ENCODE measurements around the gene PRRC1. TPM values are rescaled to one million over a fixed set of nuclear protein-coding genes. Genes with fewer than 3 reads are reported as not detected.
A peak's percentile ranks its signal among the peaks of the same experiment; 100 is the strongest.
"Not testable (repeated sequence)": the region's sequence is repeated elsewhere in the genome, so short reads cannot be mapped to it uniquely, and the experiment has no call there.

Gene PRRC1
- total RNA-seq, 2 experiments from 2014 or later, result 37.9 to 41.0 TPM

DNA sequence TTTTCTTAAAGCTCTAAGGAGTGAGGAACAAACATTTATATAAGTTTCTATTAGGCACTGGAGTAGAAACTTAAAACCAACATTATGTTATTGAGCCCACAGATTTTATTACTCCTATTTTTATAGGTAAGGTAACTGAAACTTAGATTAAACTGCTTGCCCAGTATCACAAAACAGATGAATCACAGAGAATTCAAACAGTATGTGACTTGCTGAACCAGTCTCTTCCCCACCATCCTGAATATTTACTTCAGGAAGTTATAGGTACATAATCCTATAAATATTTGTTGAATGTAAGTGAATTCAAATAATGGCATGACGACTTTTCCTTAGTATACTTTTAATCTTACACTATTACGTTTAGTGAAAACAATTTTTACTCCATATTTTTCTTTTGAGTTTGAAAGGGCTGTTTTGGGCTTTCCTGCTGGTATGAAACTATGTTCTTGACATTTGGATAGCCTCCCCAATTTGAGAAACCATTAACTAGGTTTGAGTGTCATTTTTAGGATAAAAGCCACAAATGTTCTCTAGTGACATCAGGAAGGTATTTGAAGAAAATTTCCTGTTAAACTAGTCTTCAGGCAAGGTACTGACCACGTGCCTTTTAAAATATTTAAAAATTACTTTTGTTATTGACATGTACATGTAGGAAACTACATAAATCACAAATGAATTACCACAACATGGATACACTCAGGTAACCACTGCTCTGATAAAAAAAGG is 39.3 kb downstream of the PRRC1 start:
- no peaks in the 10 kb centered on the region for H3K9me3 Mint-ChIP-seq
- no peak overlapping the region for H3K27ac Mint-ChIP-seq
- no peak overlapping the region for H3K4me3 Mint-ChIP-seq
- ATAC-seq (ENCODE audit: low read depth), result no peak
- POLR2A ChIA-PET, result no interaction called here
- DNase-seq, result no peak
- peaks cover 10% of the 10 kb centered on the region for H3K36me3 Mint-ChIP-seq
- no peaks in the 10 kb centered on the region for H3K4me1 Mint-ChIP-seq
- H3K27me3 Mint-ChIP-seq, result peaks cover under 1% of the 10 kb centered on the region

DNA sequence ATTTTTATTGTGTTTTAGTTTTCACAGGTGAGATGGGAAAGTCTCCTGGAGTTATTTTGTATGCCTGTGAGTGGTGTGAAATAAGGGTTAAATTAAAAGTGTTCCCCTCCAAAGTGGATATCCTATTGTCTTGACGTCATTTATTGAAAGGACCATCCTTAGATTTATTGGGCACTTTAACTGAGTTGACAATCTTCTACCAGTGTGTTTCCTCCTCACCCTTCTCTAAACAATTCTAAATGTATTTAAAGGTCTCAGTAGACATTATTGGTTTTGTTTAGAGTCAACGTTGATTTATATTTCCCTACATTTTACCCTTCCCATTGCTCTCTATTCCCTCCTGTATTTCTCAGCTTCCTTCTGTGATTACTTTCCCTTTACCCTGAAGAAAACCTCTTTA is 40.8 kb downstream of the PRRC1 start:
- Mint-ChIP-seq H3K27ac (no peak overlapping the region), H3K36me3 (peaks cover 10% of the 10 kb centered on the region)
- DNase-seq, result no peak

DNA sequence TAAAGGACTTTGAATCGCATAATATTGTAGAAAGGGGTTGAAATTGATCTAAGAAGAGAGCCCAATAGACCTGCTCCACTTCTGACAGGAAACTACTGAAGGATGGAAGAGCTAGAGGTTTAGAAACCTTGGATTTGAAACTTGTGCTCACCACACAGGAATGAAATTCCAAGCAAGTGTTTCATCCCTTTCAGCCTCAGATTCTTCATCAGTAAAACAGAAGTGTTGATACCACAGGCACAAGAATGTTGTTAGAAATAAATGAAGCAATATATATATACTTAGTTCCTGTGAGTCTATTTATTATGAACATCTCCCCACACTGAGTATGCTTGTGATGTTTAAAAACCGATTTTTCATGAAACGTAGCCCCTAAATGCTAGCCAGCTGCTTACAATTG is 43.8 kb downstream of the PRRC1 start:
- H3K27me3 Mint-ChIP-seq, result peaks cover 8% of the 10 kb centered on the region
- POLR2A ChIA-PET, result interaction anchor here (0.5 kb wide), 2 partner anchors 43 to 70 kb away, joined by 3 read pairs; no protein-coding TSS in a partner anchor
- H3K9me3 Mint-ChIP-seq, result no peaks in the 10 kb centered on the region
- ATAC-seq (ENCODE audit: low read depth), result no peak
- DNase-seq, result no peak
- no peak overlapping the region for H3K4me3 Mint-ChIP-seq
- peaks cover 4% of the 10 kb centered on the region for H3K4me1 Mint-ChIP-seq
- H3K36me3 Mint-ChIP-seq, result no peaks in the 10 kb centered on the region
- H3K27ac Mint-ChIP-seq, result no peak overlapping the region

More for the DNA sequence above, 40.8 kb downstream of the PRRC1 start:
- Mint-ChIP-seq H3K27me3 (peaks cover 6% of the 10 kb centered on the region), H3K9me3 (no peaks in the 10 kb centered on the region), H3K4me1 (no peaks in the 10 kb centered on the region), H3K4me3 (no peak overlapping the region)
- POLR2A ChIA-PET, result no interaction called here
- no peak for ATAC-seq (ENCODE audit: low read depth)

DNA sequence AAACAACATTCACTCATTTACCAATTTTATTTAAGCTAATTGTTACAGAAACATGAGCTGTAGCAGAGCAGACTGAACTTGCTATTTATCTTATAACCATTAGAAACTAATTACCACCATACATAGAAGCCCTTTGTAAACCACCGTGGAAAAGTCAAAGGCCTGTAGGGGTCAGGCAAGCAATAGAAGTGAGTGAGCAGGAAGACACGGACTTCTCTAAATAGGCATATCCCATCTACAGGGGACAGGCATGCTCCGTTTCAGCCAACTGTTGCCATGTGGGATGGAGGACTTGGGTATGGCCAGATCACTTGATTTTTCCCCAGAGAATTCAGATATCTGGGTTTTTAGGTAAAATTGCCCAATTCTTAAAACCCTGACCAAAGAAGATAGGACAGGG is 44.8 kb downstream of the PRRC1 start:
- DNase-seq, result no peak
- H3K36me3 Mint-ChIP-seq, result no peaks in the 10 kb centered on the region
- H3K9me3 Mint-ChIP-seq, result no peaks in the 10 kb centered on the region
- ATAC-seq (ENCODE audit: low read depth), result no peak
- POLR2A ChIA-PET, result no interaction called here
- no peak overlapping the region for H3K27ac Mint-ChIP-seq
- peaks cover 11% of the 10 kb centered on the region for H3K27me3 Mint-ChIP-seq
- H3K4me1 Mint-ChIP-seq, result peaks cover 5% of the 10 kb centered on the region
- H3K4me3 Mint-ChIP-seq, result no peak overlapping the region

DNA sequence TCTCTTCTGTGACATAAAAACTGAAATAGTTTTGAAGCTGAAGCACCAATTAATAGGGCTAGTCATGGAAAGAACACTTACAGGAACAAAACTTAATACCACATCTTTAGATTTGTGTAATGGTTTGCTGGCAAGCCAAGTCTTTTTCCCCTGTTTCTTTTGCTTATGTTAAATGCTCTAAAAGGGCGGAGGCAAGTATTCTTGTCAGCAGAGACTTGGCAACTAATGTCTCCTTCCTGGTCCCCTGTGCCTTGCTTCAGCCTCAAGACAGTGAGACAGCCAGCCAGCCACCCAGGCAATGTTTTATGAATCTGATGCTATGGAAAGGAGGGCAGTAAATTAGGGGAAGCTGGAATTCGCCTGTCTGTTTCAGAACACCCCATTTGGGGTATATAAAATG is 45.7 kb downstream of the PRRC1 start:
- Mint-ChIP-seq H3K27me3 (peaks cover 11% of the 10 kb centered on the region), H3K27ac (no peak overlapping the region), H3K36me3 (no peaks in the 10 kb centered on the region), H3K9me3 (no peaks in the 10 kb centered on the region), H3K4me3 (no peak overlapping the region), H3K4me1 (peaks cover 12% of the 10 kb centered on the region)
- DNase-seq (no peak), ATAC-seq (ENCODE audit: low read depth) (no peak)
- POLR2A ChIA-PET, result no interaction called here

DNA sequence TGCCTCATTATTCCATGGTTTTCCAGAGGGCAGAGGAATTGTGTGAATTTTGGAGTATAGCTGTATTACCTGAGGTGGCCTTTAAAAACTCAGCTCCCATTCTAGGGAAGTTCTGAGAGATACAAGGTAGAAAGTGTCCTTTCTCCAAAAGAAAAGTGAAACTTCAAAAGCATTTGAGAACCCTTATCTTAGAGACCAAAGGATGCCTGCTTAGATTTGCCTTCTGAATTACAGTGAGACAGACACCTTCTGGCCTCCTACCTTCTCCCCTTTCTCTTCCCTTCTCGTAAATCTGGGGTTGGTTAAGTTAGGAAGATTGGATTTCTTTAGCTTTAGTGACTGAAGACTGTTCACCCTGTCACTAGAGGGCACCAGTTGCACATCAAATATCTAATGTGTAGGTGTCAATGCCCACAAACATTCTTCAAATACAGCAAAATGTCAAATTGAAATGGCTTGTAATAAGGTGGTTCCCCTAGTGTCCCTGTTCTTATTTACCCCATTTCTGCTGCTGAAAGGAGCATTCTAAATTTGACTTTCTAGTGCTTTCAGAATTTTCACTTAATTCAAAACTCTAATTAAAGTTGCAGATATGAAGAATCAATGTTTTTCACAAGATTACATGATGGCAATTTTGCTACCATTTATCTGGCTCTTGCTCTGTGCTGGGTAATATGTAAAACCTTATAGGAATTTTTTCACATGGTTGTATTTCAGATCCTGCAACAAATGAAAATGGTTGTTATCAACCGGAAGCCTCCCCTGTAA is 46.7 kb downstream of the PRRC1 start:
- no peaks in the 10 kb centered on the region for H3K36me3 Mint-ChIP-seq
- H3K4me3 Mint-ChIP-seq, result no peak overlapping the region
- peak; percentile 66 for ATAC-seq (ENCODE audit: low read depth)
- DNase-seq, result no peak
- H3K27me3 Mint-ChIP-seq, result peaks cover 11% of the 10 kb centered on the region
- POLR2A ChIA-PET, result no interaction called here
- H3K27ac Mint-ChIP-seq, result no peak overlapping the region
- H3K4me1 Mint-ChIP-seq, result peaks cover 13% of the 10 kb centered on the region
- no peaks in the 10 kb centered on the region for H3K9me3 Mint-ChIP-seq

DNA sequence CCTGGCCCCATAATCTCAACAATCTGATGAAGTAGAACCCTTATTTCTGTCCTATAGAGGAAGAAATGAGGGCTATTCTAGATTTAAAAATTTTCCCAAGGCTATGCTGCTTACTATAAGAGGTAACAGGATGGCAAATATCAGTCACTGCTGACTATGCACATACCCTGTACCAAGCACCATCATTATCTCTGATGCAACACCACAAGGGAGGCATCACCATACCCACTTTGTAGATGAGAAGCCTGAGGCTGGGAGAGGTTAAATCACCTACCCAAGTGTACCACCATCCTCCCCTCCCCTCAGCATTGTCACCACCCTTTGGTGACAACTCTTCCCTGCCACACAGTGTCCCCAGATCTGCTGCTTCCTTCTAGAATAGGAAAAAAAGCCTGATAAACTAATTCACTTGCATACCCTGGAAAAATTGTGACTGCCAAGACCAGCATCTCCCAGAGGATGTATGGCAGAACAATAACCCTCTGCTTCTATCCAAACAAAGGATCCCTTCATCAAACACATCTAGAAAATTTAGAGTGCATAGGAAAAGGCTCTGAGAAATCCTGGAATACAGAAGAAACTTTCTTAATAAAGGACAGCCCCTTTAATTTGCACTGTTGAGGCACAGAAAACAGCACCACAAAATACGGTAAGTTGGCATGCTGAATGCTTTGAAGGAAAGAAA is 48.3 kb downstream of the PRRC1 start:
- DNase-seq (no peak), ATAC-seq (ENCODE audit: low read depth) (no peak)
- Mint-ChIP-seq H3K27me3 (peaks cover 11% of the 10 kb centered on the region), H3K4me1 (peaks cover 13% of the 10 kb centered on the region), H3K4me3 (no peak overlapping the region), H3K27ac (no peak overlapping the region), H3K9me3 (no peaks in the 10 kb centered on the region), H3K36me3 (no peaks in the 10 kb centered on the region)
- POLR2A ChIA-PET, result no interaction called here

DNA sequence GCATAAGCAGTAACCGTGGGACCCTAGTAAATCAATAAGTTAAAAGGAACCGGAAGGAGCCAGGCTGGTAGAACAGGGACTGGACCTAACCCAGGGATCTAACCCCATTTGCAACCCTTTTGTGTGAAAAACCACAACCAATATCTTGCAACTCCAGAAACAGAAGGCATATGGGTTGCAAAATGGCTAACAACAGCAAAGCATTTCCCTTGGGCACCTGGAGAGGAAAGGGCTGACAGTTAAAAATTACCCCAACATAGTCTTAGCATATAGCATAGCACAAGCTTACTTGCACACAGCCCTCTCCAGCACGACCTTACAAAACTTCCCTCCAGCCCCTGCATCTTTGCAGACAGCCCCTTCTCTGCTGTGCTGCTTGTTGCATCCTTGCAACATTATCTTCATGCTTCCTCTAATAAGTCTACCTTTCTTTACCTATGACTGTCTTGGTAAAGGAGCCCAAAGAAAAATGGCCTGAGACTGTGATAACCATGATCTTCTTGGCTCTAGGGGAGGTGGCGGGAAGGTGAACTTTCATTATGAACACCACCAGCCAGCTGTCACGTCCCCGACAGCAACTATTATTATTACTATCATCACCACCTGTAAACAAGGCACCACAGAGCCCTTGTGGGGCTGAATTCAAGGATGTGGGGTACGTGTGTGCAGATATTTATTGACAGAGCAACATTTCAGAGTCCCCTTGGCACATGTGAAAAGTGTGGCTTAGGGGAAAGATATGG is 49.8 kb downstream of the PRRC1 start:
- Mint-ChIP-seq H3K4me3 (no peak overlapping the region), H3K9me3 (no peaks in the 10 kb centered on the region), H3K27ac (no peak overlapping the region), H3K36me3 (no peaks in the 10 kb centered on the region), H3K27me3 (peaks cover 6% of the 10 kb centered on the region), H3K4me1 (peaks cover 13% of the 10 kb centered on the region)
- no peak for ATAC-seq (ENCODE audit: low read depth)
- POLR2A ChIA-PET, result no interaction called here
- DNase-seq, result no peak

DNA sequence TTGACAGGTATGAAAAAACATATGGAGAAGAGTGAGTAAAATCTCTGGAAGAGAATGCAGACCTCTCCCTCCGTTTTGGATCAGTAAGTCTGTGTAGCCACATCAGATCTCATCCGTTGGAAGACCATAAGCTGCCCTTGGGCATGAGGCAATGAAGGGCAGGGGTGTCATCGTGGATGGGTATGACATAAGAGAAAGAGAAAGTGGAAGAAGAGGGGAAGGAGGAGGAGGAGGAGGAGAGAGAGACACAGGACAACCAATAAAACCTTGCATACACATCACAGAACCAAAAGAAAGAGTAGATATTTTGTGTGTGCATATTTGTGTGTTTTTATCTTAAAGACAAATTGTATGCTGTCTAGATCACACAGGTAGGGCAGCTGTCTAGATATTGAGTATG is 50.7 kb downstream of the PRRC1 start:
- Mint-ChIP-seq H3K4me3 (peak overlapping the region; percentile 67), H3K36me3 (no peaks in the 10 kb centered on the region), H3K9me3 (peaks cover 2% of the 10 kb centered on the region), H3K27me3 (peaks cover 5% of the 10 kb centered on the region), H3K27ac (no peak overlapping the region), H3K4me1 (peaks cover 13% of the 10 kb centered on the region)
- no peak for DNase-seq
- POLR2A ChIA-PET, result no interaction called here
- ATAC-seq (ENCODE audit: low read depth), result no peak

DNA sequence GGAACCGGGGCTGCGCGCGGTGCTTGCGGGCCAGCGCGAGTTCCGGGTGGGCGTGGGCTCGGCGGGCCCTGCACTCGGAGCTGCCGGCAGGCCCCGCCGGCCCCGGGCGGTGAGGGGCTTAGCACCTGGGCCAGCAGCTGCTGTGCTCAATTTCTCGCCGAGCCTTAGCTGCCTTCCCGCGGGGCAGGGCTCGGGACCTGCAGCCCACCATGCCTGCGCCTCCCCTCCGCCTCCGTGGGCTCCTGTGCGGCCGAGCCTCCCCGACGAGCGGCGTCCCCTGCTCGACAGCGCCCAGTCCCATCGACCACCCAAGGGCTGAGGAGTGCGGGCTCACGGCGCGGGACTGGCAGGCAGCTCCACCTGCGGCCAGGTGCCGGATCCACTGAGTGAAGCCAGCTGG is 52.0 kb downstream of the PRRC1 start:
- H3K36me3 Mint-ChIP-seq; H3K27me3 Mint-ChIP-seq; ATAC-seq (ENCODE audit: low read depth); H3K9me3 Mint-ChIP-seq; DNase-seq; H3K27ac Mint-ChIP-seq; H3K4me1 Mint-ChIP-seq; POLR2A ChIA-PET: not testable (repeated sequence)
- peak overlapping the region; percentile 43 for H3K4me3 Mint-ChIP-seq

DNA sequence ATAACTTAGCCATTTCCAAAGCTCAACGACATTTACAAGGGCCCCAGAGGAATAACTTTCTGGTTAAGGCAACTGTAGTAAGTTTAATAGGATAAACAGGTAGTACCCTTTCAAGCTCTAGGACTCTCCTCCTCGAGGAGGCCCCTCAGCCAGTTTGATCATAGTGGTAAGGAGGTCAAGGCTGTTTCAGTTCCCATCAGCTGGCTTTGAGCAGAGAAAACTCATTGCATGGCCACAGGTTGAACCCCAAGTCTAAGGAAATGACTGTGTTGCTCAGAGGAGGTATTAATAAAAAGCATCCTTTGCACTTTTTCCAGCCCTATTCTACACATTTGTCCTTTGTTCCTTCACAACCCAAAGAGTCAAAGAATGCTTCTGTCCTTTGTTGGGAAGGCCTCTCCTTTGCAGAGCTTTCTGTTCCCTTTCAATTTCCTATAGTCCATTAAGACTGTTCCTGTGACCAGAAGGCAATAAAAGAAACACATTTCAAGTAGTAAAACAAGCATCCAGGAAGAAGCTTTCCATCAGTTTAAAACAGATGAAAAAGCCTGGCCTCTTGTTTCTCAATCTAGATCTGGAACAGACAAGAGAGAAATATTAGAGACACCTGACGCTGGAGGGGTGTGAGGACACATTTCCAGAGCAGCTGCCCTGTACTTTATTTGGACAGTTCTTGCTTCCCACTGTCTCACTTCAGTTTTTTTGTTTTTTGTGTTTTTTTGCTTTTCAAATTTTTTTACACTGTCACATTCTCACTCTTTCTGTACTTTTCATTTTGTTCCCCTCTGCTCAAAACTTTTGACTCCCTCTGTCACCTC is 54.1 kb downstream of the PRRC1 start:
- Mint-ChIP-seq H3K4me1 (peaks cover 9% of the 10 kb centered on the region), H3K36me3 (no peaks in the 10 kb centered on the region), H3K9me3 (peaks cover 4% of the 10 kb centered on the region), H3K27ac (no peak overlapping the region), H3K4me3 (no peak overlapping the region), H3K27me3 (peaks cover 5% of the 10 kb centered on the region)
- POLR2A ChIA-PET, result no interaction called here
- DNase-seq, result no peak
- no peak for ATAC-seq (ENCODE audit: low read depth)

DNA sequence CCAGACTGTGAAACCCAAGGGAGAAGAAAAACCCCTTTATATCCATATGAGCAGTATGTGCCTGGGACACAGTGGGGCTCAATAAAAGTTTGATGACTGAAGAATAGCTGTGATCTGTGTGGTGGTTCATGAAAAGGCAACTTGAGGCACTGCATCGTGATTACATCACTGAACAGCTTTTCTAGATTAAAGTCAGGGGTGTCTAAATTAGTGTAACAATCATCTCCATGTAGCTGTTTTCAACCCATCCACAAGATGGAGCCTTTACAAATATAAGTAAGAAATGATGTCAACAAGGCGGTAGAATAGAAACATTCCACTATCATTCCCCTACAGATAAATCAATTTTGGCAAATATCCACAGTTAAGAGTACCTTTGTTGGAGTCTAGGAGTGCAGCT is 55.5 kb downstream of the PRRC1 start:
- no peak overlapping the region for H3K27ac Mint-ChIP-seq
- H3K36me3 Mint-ChIP-seq, result no peaks in the 10 kb centered on the region
- peaks cover 2% of the 10 kb centered on the region for H3K27me3 Mint-ChIP-seq
- no peak for DNase-seq
- POLR2A ChIA-PET, result no interaction called here
- peaks cover 4% of the 10 kb centered on the region for H3K4me1 Mint-ChIP-seq
- ATAC-seq (ENCODE audit: low read depth), result no peak
- peaks cover 4% of the 10 kb centered on the region for H3K9me3 Mint-ChIP-seq
- H3K4me3 Mint-ChIP-seq, result no peak overlapping the region

Data from activated naive CD8-positive, alpha-beta T cell treated with anti-CD3 and anti-CD28 coated beads, Interleukin-2, amount 10 ng/mL, durations not matched to agents 7 days and 5 days (primary cell).